GM19099 (cell line): ENCODE measurements around the gene CHD3.

ENCODE experiments used
- POLR2A ChIP-seq: IDR thresholded peaks from 3 replicates; pipeline ENCODE4 v1.6.1; 2011; ENCODE audit warnings: low read depth; ENCODE audit not compliant: insufficient read length; ENCODE audit errors: extremely low read depth

The CHD3 gene

DNA sequence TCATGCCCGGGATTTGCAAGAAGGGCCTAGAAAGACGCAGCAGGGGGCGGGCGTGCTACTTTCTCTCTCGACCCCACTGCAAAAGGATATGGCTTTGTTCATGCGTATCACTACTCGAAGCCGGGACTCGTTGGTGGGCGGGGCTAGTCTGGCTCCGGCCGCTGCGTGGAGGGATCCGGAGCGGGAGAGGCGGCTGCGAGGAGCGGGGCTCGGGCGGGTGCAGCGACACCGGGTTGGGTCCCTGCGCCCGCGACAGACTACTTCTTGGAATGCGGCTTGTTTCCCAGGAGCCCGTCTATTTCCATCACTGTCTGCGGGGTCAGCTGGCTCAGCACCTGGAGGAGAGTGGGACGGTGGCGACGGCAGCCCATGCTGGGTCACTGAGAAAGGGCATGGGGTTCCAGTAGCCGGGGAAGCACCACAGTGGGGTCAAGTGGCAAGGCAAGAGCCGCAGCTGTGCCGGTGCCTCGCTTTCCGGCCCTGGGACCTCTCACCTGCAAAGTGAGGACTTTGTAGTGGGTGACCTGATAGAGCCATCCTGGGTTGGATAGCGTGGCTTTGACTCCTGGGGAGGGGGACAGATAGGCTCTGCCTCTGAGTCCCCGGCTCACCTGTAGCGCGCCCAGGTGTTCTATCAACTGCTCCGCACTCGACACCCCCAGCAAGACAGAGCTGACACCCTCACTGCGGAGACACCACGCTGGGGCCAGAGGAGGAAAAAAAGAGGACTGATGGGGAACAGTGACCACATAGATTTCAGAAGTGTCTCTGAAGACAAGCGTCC is 34.4 kb downstream of the CHD3 start:
- TF ChIP-seq POLR2A = peak; percentile 58

DNA sequence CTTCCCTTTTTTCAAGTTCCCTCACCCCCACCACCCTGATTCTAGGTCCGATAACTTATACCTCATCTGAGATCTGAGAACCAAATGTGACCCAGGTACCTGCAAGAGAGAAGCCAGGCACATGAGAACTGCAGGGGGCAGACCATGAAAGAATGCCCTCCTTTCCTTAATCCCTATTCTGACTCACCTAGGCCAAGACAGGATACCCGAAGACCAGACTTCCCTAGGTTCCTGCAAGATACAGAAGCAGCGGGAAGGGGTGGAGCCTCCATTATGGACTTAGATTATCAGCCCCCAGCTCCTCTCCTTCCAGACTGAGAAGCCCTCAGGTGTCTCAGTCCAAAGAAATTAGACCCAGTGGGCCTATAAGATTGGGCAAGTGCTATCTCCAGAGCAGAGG is 39.0 kb downstream of the CHD3 start:
- no peak for TF ChIP-seq POLR2A

DNA sequence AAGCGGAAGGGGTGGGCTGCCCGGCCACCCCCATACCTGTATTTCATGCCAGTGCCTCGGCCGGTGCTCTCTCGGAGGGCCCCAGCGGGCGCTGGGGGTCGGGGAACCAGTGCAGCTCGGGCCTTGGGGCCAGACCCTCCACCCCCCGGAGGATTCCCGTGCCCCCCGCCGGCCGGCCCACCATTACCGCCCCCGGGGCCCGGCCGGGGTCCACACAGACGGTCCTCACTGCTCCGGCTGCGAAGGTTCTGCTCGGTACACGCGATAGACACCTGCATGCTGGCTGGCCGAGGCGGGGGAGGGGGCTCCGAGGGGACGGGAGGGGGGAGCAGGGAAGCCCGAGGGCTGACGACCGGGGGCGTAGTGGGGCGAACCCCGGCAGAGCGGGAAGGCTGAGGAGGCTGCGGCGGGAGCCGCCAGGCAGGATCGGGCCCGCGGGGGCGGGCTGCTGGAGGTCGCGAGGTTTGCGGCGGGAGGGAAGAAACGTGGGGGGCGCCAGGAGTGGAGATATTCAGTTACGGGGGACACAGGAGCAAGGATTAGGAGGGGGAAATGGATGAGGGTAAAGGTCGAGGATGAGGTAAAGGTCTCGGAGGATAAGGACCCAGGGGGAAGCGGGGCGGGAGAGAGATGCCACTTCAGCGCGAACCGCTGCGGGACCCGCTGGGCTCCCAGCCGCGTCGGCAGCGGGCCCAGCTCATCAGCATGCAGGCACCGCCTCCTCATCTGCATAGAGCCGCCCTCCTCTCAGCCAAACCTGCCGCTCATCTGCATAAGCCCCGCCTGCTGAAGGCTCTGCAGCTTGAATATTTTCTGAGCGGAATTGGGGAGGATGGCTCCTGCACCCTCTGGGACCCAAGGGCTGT is 40.8 kb downstream of the CHD3 start, which contains the start of gene KCNAB3:
KCNAB3 (minus strand) TSS at position 699 of the 866 bp plus-strand sequence; CDS start at position 278, 421 bp downstream.
- no peak for TF ChIP-seq POLR2A

DNA sequence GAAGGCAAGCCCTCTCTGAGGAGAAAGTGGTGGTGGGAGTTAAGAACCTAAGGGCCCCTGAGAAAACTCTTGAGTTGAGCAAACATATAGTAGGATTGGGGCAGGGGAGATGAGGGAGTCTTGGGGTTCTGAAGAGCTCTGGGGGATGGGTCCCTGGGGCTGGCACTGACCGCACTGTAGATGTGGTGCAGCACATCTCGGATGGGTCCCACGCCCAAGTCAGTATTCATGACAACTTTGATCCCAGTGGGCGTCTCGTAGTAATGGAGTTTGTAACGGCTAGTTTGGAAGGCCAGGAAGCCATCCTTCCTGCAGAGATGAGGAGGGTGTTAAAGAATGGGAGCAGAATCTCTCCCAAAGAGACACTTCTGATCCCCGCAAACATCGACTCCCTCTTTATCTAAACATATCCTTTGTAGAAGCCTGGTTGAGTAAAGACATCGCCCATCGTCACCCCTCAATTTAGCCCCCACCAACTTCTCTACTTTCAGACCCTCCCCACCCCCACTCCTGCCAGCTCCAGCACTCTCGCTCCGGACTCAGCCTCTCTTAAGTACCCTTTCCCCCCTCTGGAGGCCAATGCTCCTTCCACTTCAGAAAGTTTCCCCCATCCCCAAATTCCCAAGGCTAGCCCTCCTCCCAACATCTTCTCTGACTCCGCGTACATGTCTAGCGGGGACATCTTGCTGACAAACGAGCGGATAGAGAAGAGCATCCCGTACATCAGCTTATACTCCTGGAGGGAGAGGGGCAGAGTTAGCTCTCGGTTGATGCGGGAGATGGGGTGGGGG is 42.4 kb downstream of the CHD3 start:
- no peak for TF ChIP-seq POLR2A

DNA sequence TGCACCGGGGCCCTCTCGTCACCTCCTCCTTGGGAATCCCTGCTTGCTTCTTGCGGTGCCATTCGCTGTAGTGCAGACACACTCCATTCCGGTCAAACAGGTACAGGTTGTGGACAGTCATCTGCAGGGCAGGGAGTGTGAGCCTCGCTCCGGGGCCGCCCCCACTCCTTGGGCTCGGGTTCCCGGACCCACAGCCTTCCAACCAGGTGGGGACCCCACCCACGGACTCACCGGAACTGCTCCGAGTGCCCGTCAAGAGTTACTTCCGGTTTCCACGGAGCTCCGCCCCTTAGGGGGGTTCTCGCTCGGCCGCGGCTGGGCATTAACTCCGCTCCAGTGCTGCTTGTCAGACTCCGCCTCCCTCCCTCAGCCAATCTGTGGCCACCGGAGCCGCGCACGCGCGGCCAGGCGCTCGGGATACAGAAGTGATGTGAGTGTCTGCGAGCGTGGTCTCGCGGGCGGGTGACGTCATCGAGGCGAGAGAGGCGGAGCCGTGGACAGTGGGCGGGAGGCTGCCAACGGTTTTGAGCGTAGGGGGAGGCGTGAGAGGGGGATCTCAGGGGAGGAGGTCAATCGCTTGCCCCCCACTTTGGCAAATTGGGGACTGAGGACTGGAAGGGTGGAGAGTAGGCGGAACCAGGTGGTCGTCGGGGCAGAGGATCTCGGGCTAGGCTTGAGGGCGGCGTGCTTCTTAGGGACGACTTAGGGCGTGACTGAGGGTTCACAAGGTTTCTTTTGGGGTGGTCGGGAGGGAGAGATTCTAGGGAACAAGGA is 43.3 kb downstream of the CHD3 start, which contains the start of the genes CNTROB and TRAPPC1:
CNTROB (plus strand) TSS at position 498 of the 774 bp plus-strand sequence. CDS start 874 bp downstream, outside the sequence.
TRAPPC1 (minus strand) TSS at position 238 of the 774 bp plus-strand sequence; CDS start at position 121, 117 bp downstream.
- peak; percentile 78 for TF ChIP-seq POLR2A

DNA sequence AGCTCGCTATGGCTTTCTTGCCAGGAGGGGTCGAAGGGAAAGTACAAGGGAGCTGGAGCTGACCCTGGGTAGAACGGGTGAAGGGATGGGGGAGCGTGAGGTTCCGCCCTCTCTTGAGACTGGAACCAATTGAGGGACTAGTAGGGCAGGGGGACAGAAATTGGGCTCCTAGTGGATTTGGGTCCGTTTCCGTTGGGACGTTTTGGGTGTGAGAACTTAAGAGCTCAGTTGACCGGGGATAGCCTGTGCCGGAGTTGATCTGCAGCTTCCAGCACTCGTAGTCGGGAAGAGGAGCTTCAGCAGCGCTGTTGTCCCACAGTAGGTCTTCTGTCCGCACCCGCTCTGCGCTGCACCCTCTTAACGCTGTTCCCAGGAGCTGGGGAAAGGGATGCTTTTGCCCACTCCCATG is 43.9 kb downstream of the CHD3 start:
- TF ChIP-seq POLR2A = no peak

DNA sequence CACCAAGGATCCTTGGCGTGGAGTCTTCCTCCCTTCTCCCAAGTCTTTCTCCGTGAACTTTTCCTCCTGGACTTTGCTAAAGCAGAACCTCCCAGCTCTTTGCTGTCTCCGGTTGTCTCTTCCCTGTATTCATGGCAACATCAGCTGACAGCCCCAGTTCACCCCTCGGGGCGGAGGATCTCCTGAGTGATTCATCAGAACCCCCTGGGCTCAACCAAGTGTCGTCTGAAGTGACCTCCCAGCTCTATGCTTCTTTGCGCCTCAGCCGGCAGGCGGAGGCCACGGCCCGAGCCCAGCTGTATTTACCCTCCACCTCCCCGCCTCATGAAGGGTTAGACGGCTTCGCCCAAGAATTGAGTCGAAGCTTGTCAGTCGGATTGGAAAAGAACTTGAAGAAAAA is 44.4 kb downstream of the CHD3 start:
- no peak for TF ChIP-seq POLR2A

DNA sequence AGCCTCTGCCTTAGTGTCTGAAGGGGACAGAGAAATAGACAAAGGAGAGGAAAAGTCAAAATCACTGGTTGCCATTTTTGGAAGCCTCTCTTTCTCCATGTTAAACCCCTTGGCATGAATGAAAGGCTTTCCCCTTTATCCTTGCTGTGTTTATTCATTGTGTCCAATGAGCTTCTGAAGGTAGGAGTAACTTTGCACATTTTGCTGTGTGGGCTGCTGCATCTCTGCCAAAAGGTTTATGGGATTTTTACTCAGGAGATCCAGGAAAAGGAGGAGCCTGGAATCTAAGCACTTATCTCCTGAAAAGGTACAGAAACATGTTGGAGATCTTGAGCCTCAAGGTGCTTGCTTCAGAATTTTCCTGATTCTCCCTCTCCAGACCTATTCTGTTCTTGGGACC is 47.3 kb downstream of the CHD3 start:
- TF ChIP-seq POLR2A = no peak

DNA sequence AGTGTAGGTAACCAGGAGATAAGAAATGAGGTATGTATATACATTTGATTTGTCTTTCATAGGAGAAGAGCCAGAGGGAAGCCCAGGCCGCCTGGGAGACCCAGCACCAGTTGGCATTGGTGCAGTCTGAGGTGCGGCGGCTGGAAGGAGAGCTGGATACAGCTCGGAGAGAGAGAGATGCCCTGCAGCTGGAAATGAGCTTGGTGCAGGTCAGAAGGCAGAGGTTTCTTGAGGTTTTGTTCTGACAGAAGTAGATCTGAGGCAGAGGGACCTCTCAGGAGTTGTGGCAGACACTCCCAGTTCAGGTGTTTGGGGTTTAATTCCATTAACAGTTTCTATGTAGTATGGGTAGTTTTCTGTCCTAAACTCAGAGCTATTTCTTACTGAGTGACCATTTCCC is 51.4 kb downstream of the CHD3 start:
- TF ChIP-seq POLR2A = no peak

DNA sequence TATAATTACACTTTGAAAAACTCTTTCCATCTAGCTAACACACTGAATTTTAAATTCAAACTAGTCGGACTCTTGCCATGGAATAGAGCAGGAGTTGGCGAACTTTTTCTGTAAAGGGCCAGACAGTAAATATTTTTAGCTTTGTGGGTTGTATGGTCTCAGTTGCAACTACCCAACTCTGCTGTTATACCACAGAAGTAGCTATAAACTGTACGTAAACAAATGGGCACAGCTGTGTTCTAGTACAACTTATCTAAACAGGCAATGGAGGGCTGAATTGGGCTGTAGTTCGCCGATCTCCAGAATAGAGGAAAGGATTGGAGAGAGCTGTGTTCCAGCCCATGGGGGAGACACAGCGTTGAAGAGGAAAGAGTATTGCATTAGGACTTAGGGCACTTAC is 52.2 kb downstream of the CHD3 start:
- no peak for TF ChIP-seq POLR2A

DNA sequence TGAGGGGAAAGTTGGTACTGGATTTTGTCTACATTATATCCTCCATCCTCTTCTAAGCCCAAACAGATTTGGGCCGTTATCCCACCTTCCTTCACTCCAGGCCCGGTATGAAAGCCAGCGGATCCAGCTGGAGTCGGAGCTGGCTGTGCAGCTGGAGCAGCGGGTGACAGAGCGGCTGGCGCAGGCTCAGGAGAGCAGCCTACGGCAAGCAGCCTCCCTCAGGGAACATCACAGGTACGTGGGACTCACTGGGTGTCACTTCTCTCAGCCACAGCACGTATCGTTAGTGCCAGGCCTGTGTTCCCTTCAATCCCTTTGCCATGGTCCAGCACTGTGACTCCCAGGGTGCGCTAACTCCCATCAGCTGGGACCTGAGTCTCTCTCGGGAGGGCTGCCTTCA is 54.7 kb downstream of the CHD3 start:
- TF ChIP-seq POLR2A = no peak

DNA sequence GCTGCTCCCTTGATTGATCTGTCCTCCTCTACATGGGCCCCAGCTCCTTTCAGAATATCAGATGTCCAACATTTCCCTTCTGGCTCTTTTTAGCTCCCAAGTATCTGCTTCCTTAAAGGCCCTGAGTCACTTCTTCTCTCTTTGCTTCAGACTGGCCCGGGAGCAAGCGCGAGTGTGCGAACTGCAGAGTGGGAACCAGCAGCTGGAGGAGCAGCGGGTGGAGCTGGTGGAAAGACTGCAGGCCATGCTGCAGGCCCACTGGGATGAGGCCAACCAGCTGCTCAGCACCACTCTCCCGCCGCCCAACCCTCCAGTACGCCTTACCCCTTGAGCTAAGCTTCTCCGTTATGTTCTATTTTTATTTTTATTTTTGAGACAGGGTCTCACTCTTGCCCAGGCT is 55.7 kb downstream of the CHD3 start:
- TF ChIP-seq POLR2A = no peak

DNA sequence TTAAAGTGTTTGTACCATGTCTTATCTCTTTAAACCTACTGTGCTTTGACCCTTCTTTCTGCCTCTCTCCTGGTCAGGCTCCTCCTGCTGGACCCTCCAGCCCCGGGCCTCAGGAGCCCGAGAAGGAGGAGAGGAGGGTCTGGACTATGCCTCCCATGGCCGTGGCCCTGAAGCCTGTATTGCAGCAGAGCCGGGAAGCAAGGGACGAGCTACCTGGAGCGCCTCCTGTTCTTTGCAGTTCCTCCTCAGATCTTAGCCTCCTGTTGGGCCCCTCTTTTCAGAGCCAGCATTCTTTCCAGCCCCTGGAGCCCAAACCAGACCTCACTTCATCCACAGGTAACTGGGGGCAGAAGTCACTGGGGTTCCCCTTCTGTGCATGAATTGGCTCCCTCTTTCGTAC is 57.1 kb downstream of the CHD3 start:
- TF ChIP-seq POLR2A = no peak

DNA sequence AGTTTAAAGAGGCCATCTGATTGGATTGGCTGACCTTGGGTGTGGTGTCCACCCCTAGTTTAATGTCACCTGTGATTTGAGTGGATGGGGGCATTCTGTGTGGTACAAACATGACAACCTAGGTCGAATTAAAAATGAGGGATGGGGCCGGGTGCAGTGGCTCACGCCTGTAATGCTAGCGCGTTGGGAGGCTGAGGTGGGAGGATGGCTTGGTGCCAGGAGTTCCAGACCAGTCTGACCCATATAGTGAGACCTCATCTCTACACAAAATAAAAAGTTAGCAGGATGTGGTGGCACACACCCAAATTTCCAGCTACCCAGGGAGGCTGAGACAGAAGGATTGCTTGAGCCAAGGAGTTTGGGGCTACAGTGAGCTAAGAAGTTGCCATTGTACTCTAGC is 57.9 kb downstream of the CHD3 start:
- TF ChIP-seq POLR2A = no peak
